WTC11 (cell line): ENCODE results near the gene SLC4A8. TPM values are rescaled to one million over a fixed set of nuclear protein-coding genes. Genes with fewer than 3 reads are reported as not detected.

ENCODE experiments used
- ATAC-seq: fragments of 200-7000 bp; cut with Tn5 transposase; 2 replicates; pipeline ENCODE4 v1.10.0; 2021; ENCODE audit warnings: mild to moderate bottlenecking, moderate library complexity
- CTCF ChIA-PET: fragments of 300-600 bp; sonication (Branson Sonifier 250); formaldehyde crosslinking; loops from one replicate; lab custom pipeline; 2021; ENCODE audit warnings: antibody characterized with exemption; lab: Charles Lee
- POLR2A ChIA-PET: fragments of 350-600 bp; sonication (Branson Sonifier 250); formaldehyde crosslinking; loops from one replicate; lab custom pipeline; 2021; ENCODE audit warnings: antibody characterized with exemption; lab: Charles Lee
- DNase-seq: peaks from one replicate; pipeline ENCODE4 v3.0.0; 2021; ENCODE audit warnings: low spot score
- H3K27ac Mint-ChIP-seq: 2 replicates; pipeline ENCODE4 v1.8.0; 2021; ENCODE audit warnings: mixed read lengths
- H3K27me3 Mint-ChIP-seq: 2 replicates; pipeline ENCODE4 v1.8.0; 2021; ENCODE audit warnings: low read depth, mild to moderate bottlenecking, moderate library complexity, mixed read lengths
- H3K36me3 Mint-ChIP-seq: 2 replicates; pipeline ENCODE4 v1.8.0; 2021; ENCODE audit warnings: mixed read lengths
- H3K4me1 Mint-ChIP-seq: 2 replicates; pipeline ENCODE4 v1.8.0; 2022; ENCODE audit warnings: mixed read lengths
- H3K4me3 Mint-ChIP-seq: 2 replicates; pipeline ENCODE4 v1.8.0; 2021; ENCODE audit warnings: mild to moderate bottlenecking, moderate library complexity, mixed read lengths
- H3K9me3 Mint-ChIP-seq: 2 replicates; pipeline ENCODE4 v1.8.0; 2021; ENCODE audit warnings: mixed read lengths
- CREB1 ChIP-seq: sonication (generic); formaldehyde crosslinking; IDR thresholded peaks from 2 replicates; pipeline ENCODE4 v1.8.0; 2023; ENCODE audit warnings: mild to moderate bottlenecking, missing genetic modification reagents
- CREM ChIP-seq: sonication (generic); formaldehyde crosslinking; IDR thresholded peaks from 2 replicates; pipeline ENCODE4 v1.8.1; 2022; ENCODE audit warnings: mild to moderate bottlenecking, missing genetic modification reagents, moderate library complexity
- EMX1 ChIP-seq: fragments of 250-450 bp; sonication (Bioruptor Pico); IDR thresholded peaks from 2 replicates; pipeline ENCODE4 v1.8.0; 2021; ENCODE audit warnings: mild to moderate bottlenecking
- FOXK1 ChIP-seq: sonication (generic); formaldehyde crosslinking; IDR thresholded peaks from 2 replicates; pipeline ENCODE4 v1.8.0; 2022; ENCODE audit warnings: mild to moderate bottlenecking, moderate library complexity, missing genetic modification reagents
- HMGA2 ChIP-seq: fragments of 250-450 bp; sonication (Bioruptor Pico); IDR thresholded peaks from 2 replicates; pipeline ENCODE4 v1.4.0; 2021; ENCODE audit warnings: mild to moderate bottlenecking, moderate library complexity
- JUN ChIP-seq: sonication (generic); formaldehyde crosslinking; IDR thresholded peaks from 2 replicates; pipeline ENCODE4 v1.8.0; 2023; ENCODE audit warnings: mild to moderate bottlenecking, missing genetic modification reagents
- KAT7 ChIP-seq: sonication (generic); formaldehyde crosslinking; IDR thresholded peaks from 2 replicates; pipeline ENCODE4 v1.8.1; 2023; ENCODE audit warnings: missing genetic modification reagents, mild to moderate bottlenecking, borderline replicate concordance
- NFYB ChIP-seq: sonication (generic); formaldehyde crosslinking; conservative IDR thresholded peaks from 2 replicates; pipeline ENCODE4 v1.8.0; 2022; ENCODE audit warnings: low read depth, missing genetic modification reagents
- NR2C2 ChIP-seq: sonication (generic); formaldehyde crosslinking; IDR thresholded peaks from 2 replicates; pipeline ENCODE4 v1.8.0; 2022; ENCODE audit warnings: mild to moderate bottlenecking, missing genetic modification reagents
- SMAD3 ChIP-seq: sonication (generic); formaldehyde crosslinking; IDR thresholded peaks from 2 replicates; pipeline ENCODE4 v1.8.0; 2022; ENCODE audit warnings: missing genetic modification reagents, mild to moderate bottlenecking, borderline replicate concordance
- TCF7 ChIP-seq: sonication (generic); formaldehyde crosslinking; IDR thresholded peaks from 2 replicates; pipeline ENCODE4 v1.8.0; 2022; ENCODE audit warnings: mild to moderate bottlenecking, low read depth, missing genetic modification reagents, moderate library complexity
- TEAD4 ChIP-seq: sonication (generic); formaldehyde crosslinking; IDR thresholded peaks from 2 replicates; pipeline ENCODE4 v1.8.0; 2022; ENCODE audit warnings: mild to moderate bottlenecking, missing genetic modification reagents
- ZNF138 ChIP-seq: sonication (generic); formaldehyde crosslinking; conservative IDR thresholded peaks from 2 replicates; pipeline ENCODE4 v1.8.1; 2022; ENCODE audit warnings: mild to moderate bottlenecking, moderate library complexity, missing genetic modification reagents
- ZNF263 ChIP-seq: sonication (generic); formaldehyde crosslinking; IDR thresholded peaks from 2 replicates; pipeline ENCODE4 v1.8.1; 2022; ENCODE audit warnings: low read depth, mild to moderate bottlenecking, moderate library complexity, missing genetic modification reagents
- ZNF317 ChIP-seq: sonication (generic); formaldehyde crosslinking; IDR thresholded peaks from 2 replicates; pipeline ENCODE4 v1.8.1; 2023; ENCODE audit warnings: low read depth, mild to moderate bottlenecking, moderate library complexity, missing genetic modification reagents, borderline replicate concordance
- ZNF671 ChIP-seq: fragments of 250-450 bp; sonication (Bioruptor Pico); IDR thresholded peaks from 2 replicates; pipeline ENCODE4 v1.8.0; 2021; ENCODE audit warnings: mild to moderate bottlenecking
- total RNA-seq: library from RNA; stranded (reverse); gene quantifications from 3 replicates; pipeline ENCODE4 v1.2.3, GENCODE V29; 2021
- TF ChIP-seq, protein P1 (sequence below): sonication (generic); formaldehyde crosslinking; IDR thresholded peaks from 2 replicates; pipeline ENCODE4 v1.8.1; 2023; ENCODE audit warnings: mild to moderate bottlenecking, missing genetic modification reagents, borderline replicate concordance
- TF ChIP-seq, protein P2 (sequence below): fragments of 250-450 bp; sonication (Bioruptor Pico); IDR thresholded peaks from 2 replicates; pipeline ENCODE4 v1.9.0; 2021; ENCODE audit warnings: mild to moderate bottlenecking
- TF ChIP-seq, protein P3 (sequence below): sonication (generic); formaldehyde crosslinking; IDR thresholded peaks from 2 replicates; pipeline ENCODE4 v1.8.1; 2023; ENCODE audit warnings: mild to moderate bottlenecking, missing genetic modification reagents, moderate library complexity
- TF ChIP-seq, protein P4 (sequence below): sonication (generic); formaldehyde crosslinking; IDR thresholded peaks from 2 replicates; pipeline ENCODE4 v1.8.1; 2022; ENCODE audit warnings: low read depth, mild to moderate bottlenecking, moderate library complexity, missing genetic modification reagents, borderline replicate concordance
- TF ChIP-seq, protein P5 (sequence below): fragments of 250-450 bp; sonication (Bioruptor Pico); IDR thresholded peaks from 2 replicates; pipeline ENCODE4 v1.8.0; 2021; ENCODE audit warnings: mild to moderate bottlenecking
- TF ChIP-seq, protein P6 (sequence below): sonication (generic); formaldehyde crosslinking; IDR thresholded peaks from 2 replicates; pipeline ENCODE4 v1.8.1; 2023; ENCODE audit warnings: mild to moderate bottlenecking, missing genetic modification reagents, moderate library complexity
- TF ChIP-seq, protein P7 (sequence below): sonication (generic); formaldehyde crosslinking; IDR thresholded peaks from 2 replicates; pipeline ENCODE4 v1.8.0; 2023; ENCODE audit warnings: missing genetic modification reagents

SLC4A8 gene
- total RNA-seq, 1 experiment from 2014 or later = 16.9 TPM

DNA sequence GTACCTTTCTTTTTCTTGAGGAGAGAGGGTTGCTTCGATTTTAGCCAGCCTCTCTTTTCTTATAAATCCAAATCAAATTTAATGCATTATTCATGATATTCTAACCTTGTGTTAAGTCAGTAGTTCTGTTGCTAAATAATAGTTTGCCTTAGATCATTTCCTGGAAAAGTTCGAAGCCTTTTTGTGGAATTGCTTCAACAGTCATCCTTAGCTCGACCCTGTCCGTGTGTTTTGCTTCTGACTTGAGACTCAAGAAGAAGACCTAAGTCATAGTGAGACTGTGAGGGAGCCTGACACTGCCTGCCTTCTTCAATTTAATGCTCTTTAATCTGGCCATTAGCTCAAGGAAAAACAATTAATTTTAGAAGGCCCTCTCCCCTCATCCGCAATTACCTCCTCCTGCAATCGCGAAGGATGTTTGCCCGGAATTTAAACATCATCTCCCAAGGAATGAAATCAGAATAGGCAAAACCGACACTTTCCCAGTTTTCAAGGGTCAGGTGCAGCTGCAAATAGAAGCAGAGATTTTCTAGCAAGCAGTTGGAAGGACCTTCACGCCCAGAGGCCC lies 453 bp upstream of the SLC4A8 start (continued):
- TF ChIP-seq, protein P1, sequence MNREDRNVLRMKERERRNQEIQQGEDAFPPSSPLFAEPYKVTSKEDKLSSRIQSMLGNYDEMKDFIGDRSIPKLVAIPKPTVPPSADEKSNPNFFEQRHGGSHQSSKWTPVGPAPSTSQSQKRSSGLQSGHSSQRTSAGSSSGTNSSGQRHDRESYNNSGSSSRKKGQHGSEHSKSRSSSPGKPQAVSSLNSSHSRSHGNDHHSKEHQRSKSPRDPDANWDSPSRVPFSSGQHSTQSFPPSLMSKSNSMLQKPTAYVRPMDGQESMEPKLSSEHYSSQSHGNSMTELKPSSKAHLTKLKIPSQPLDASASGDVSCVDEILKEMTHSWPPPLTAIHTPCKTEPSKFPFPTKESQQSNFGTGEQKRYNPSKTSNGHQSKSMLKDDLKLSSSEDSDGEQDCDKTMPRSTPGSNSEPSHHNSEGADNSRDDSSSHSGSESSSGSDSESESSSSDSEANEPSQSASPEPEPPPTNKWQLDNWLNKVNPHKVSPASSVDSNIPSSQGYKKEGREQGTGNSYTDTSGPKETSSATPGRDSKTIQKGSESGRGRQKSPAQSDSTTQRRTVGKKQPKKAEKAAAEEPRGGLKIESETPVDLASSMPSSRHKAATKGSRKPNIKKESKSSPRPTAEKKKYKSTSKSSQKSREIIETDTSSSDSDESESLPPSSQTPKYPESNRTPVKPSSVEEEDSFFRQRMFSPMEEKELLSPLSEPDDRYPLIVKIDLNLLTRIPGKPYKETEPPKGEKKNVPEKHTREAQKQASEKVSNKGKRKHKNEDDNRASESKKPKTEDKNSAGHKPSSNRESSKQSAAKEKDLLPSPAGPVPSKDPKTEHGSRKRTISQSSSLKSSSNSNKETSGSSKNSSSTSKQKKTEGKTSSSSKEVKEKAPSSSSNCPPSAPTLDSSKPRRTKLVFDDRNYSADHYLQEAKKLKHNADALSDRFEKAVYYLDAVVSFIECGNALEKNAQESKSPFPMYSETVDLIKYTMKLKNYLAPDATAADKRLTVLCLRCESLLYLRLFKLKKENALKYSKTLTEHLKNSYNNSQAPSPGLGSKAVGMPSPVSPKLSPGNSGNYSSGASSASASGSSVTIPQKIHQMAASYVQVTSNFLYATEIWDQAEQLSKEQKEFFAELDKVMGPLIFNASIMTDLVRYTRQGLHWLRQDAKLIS (CRISPR knock-in tag) = no peak

DNA sequence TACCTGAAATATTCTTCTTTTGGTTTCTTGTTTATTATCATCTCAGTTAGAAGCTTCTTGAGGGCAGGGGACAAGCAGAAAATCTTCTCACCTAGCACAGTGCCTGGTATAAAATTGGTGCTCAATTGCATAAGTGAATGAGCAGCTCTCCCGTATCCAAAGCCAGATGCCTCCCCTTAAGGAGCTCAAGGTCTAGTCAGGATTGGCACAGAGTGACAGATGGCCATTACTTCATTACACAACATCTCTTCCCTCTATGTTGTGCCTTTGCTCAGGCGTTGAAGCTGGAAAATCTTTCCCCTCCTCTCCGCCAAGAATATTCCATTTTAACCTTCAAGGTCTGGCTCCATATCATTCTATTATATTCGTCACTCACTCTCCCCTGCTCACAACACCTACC lies 3.6 kb downstream of the SLC4A8 start:
- CTCF ChIA-PET = interaction anchor here (1.6 kb wide), 1 partner anchor 104 kb away, joined by 6 read pairs; no protein-coding TSS in a partner anchor
- no peak overlapping the region for H3K4me3 Mint-ChIP-seq

DNA sequence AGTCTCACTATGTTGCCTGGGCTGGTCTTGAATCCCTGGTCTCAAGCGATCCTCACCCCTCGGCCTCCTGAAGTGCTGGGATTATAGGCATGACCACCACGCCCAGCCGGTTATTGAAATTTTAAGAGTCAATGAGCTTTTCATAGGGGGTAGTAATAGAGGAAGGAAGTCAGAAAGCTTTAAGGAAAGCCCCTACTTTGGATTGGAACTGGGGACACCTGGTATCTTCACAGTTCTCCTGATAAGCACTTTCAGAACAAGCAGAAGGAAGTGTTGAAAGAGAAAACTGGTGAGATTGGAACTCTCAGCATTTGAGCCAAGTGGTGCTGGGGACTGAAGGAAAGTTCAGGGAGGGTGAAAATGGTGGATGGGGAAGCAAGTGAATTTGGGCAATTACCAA lies 5.1 kb downstream of the SLC4A8 start:
- Mint-ChIP-seq H3K4me3 (no peak overlapping the region), H3K27me3 (no peaks in the 10 kb centered on the region), H3K36me3 (peaks cover 3% of the 10 kb centered on the region; the same call in 1 of the 2 replicates), H3K4me1 (peaks cover 32% of the 10 kb centered on the region), H3K9me3 (peaks cover 7% of the 10 kb centered on the region), H3K27ac (no peak overlapping the region)
- ChIA-PET CTCF (interaction anchor here (1.0 kb wide), 1 partner anchor 248 kb away, joined by 3 read pairs; no protein-coding TSS in a partner anchor), POLR2A (no interaction called here)
- TF ChIP-seq NFYB (no peak), ZNF263 (CRISPR knock-in tag) (no peak), TCF7 (CRISPR knock-in tag) (no peak), EMX1 (CRISPR knock-in tag) (no peak)
- TF ChIP-seq, protein P2, sequence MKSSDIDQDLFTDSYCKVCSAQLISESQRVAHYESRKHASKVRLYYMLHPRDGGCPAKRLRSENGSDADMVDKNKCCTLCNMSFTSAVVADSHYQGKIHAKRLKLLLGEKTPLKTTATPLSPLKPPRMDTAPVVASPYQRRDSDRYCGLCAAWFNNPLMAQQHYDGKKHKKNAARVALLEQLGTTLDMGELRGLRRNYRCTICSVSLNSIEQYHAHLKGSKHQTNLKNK (CRISPR knock-in tag) = no peak
- DNase-seq (no peak), ATAC-seq (no peak)

More for the DNA sequence above, 3.6 kb downstream of the SLC4A8 start:
- POLR2A ChIA-PET = no interaction called here
- TF ChIP-seq, protein P3, sequence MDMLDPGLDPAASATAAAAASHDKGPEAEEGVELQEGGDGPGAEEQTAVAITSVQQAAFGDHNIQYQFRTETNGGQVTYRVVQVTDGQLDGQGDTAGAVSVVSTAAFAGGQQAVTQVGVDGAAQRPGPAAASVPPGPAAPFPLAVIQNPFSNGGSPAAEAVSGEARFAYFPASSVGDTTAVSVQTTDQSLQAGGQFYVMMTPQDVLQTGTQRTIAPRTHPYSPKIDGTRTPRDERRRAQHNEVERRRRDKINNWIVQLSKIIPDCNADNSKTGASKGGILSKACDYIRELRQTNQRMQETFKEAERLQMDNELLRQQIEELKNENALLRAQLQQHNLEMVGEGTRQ (CRISPR knock-in tag) = no peak
- TF ChIP-seq, protein P4, sequence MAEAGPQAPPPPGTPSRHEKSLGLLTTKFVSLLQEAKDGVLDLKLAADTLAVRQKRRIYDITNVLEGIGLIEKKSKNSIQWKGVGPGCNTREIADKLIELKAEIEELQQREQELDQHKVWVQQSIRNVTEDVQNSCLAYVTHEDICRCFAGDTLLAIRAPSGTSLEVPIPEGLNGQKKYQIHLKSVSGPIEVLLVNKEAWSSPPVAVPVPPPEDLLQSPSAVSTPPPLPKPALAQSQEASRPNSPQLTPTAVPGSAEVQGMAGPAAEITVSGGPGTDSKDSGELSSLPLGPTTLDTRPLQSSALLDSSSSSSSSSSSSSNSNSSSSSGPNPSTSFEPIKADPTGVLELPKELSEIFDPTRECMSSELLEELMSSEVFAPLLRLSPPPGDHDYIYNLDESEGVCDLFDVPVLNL (CRISPR knock-in tag) = no peak
- TF ChIP-seq NR2C2 (no peak), JUN (no peak), HMGA2 (CRISPR knock-in tag) (no peak), FOXK1 (CRISPR knock-in tag) (no peak), ZNF263 (CRISPR knock-in tag) (no peak), ZNF138 (CRISPR knock-in tag) (no peak), TEAD4 (no peak), SMAD3 (CRISPR knock-in tag) (no peak), EMX1 (CRISPR knock-in tag) (no peak), ZNF317 (CRISPR knock-in tag) (no peak), CREB1 (CRISPR knock-in tag) (no peak), ZNF671 (CRISPR knock-in tag) (no peak), KAT7 (CRISPR knock-in tag) (no peak), CREM (CRISPR knock-in tag) (no peak)
- TF ChIP-seq, protein P5, sequence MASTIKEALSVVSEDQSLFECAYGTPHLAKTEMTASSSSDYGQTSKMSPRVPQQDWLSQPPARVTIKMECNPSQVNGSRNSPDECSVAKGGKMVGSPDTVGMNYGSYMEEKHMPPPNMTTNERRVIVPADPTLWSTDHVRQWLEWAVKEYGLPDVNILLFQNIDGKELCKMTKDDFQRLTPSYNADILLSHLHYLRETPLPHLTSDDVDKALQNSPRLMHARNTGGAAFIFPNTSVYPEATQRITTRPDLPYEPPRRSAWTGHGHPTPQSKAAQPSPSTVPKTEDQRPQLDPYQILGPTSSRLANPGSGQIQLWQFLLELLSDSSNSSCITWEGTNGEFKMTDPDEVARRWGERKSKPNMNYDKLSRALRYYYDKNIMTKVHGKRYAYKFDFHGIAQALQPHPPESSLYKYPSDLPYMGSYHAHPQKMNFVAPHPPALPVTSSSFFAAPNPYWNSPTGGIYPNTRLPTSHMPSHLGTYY (CRISPR knock-in tag) = no peak
- TF ChIP-seq, protein P6, sequence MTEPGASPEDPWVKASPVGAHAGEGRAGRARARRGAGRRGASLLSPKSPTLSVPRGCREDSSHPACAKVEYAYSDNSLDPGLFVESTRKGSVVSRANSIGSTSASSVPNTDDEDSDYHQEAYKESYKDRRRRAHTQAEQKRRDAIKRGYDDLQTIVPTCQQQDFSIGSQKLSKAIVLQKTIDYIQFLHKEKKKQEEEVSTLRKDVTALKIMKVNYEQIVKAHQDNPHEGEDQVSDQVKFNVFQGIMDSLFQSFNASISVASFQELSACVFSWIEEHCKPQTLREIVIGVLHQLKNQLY = no peak
- TF ChIP-seq, protein P7, sequence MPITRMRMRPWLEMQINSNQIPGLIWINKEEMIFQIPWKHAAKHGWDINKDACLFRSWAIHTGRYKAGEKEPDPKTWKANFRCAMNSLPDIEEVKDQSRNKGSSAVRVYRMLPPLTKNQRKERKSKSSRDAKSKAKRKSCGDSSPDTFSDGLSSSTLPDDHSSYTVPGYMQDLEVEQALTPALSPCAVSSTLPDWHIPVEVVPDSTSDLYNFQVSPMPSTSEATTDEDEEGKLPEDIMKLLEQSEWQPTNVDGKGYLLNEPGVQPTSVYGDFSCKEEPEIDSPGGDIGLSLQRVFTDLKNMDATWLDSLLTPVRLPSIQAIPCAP (CRISPR knock-in tag) = no peak
- Mint-ChIP-seq H3K9me3 (peaks cover 7% of the 10 kb centered on the region), H3K36me3 (peaks cover 3% of the 10 kb centered on the region; the same call in 1 of the 2 replicates), H3K27ac (no peak overlapping the region), H3K4me1 (peaks cover 26% of the 10 kb centered on the region), H3K27me3 (no peaks in the 10 kb centered on the region)
- DNase-seq (no peak), ATAC-seq (no peak)
